ENCODE data around the gene CCNDBP1.

DNA sequence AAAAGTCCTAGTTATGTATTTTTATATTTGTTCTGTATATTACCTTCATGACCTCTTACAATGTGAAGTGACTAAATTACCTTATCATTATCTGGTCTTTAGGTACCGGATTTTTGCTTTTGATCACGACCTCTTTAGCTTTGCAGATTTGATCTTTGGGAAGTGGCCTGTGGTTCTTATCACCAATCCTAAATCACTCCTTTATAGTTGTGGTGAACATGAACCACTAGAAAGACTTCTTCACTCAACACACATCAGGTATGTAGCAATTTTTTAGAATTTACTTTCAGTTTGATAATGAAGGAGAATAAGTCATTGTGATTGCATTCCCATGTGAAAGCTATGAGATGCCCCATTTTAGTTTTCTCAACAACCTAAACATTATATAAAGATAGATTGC, 33.5 kb upstream of the CCNDBP1 start:
- TF ChIP-seq EP300 (IDR thresholded peaks at IDR 0.05; ENCODE audit: borderline replicate concordance in 1 of 2, low read depth in 2 of 2, low read length in 2 of 2) (no peak), POLR2A (IDR thresholded peaks at IDR 0.05; ENCODE audit: control extremely low read depth in 1 of 2, low read depth in 2 of 2, low read length in 2 of 2) (no peak), RNF2 (IDR thresholded peaks at IDR 0.05; ENCODE audit: borderline replicate concordance, low read depth, low read length, missing control alignments, poor library complexity, severe bottlenecking) (no peak), SAP30 (IDR thresholded peaks at IDR 0.05; ENCODE audit: insufficient read depth, insufficient replicate concordance, low read length) (no peak), PHF8 (conservative IDR thresholded peaks at IDR 0.05; ENCODE audit: low read depth, low read length) (no peak)
- TF ChIP-seq, protein P1, sequence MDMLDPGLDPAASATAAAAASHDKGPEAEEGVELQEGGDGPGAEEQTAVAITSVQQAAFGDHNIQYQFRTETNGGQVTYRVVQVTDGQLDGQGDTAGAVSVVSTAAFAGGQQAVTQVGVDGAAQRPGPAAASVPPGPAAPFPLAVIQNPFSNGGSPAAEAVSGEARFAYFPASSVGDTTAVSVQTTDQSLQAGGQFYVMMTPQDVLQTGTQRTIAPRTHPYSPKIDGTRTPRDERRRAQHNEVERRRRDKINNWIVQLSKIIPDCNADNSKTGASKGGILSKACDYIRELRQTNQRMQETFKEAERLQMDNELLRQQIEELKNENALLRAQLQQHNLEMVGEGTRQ (IDR thresholded peaks at IDR 0.05; ENCODE audit: low read length), result no peak
- TF ChIP-seq, protein P2, sequence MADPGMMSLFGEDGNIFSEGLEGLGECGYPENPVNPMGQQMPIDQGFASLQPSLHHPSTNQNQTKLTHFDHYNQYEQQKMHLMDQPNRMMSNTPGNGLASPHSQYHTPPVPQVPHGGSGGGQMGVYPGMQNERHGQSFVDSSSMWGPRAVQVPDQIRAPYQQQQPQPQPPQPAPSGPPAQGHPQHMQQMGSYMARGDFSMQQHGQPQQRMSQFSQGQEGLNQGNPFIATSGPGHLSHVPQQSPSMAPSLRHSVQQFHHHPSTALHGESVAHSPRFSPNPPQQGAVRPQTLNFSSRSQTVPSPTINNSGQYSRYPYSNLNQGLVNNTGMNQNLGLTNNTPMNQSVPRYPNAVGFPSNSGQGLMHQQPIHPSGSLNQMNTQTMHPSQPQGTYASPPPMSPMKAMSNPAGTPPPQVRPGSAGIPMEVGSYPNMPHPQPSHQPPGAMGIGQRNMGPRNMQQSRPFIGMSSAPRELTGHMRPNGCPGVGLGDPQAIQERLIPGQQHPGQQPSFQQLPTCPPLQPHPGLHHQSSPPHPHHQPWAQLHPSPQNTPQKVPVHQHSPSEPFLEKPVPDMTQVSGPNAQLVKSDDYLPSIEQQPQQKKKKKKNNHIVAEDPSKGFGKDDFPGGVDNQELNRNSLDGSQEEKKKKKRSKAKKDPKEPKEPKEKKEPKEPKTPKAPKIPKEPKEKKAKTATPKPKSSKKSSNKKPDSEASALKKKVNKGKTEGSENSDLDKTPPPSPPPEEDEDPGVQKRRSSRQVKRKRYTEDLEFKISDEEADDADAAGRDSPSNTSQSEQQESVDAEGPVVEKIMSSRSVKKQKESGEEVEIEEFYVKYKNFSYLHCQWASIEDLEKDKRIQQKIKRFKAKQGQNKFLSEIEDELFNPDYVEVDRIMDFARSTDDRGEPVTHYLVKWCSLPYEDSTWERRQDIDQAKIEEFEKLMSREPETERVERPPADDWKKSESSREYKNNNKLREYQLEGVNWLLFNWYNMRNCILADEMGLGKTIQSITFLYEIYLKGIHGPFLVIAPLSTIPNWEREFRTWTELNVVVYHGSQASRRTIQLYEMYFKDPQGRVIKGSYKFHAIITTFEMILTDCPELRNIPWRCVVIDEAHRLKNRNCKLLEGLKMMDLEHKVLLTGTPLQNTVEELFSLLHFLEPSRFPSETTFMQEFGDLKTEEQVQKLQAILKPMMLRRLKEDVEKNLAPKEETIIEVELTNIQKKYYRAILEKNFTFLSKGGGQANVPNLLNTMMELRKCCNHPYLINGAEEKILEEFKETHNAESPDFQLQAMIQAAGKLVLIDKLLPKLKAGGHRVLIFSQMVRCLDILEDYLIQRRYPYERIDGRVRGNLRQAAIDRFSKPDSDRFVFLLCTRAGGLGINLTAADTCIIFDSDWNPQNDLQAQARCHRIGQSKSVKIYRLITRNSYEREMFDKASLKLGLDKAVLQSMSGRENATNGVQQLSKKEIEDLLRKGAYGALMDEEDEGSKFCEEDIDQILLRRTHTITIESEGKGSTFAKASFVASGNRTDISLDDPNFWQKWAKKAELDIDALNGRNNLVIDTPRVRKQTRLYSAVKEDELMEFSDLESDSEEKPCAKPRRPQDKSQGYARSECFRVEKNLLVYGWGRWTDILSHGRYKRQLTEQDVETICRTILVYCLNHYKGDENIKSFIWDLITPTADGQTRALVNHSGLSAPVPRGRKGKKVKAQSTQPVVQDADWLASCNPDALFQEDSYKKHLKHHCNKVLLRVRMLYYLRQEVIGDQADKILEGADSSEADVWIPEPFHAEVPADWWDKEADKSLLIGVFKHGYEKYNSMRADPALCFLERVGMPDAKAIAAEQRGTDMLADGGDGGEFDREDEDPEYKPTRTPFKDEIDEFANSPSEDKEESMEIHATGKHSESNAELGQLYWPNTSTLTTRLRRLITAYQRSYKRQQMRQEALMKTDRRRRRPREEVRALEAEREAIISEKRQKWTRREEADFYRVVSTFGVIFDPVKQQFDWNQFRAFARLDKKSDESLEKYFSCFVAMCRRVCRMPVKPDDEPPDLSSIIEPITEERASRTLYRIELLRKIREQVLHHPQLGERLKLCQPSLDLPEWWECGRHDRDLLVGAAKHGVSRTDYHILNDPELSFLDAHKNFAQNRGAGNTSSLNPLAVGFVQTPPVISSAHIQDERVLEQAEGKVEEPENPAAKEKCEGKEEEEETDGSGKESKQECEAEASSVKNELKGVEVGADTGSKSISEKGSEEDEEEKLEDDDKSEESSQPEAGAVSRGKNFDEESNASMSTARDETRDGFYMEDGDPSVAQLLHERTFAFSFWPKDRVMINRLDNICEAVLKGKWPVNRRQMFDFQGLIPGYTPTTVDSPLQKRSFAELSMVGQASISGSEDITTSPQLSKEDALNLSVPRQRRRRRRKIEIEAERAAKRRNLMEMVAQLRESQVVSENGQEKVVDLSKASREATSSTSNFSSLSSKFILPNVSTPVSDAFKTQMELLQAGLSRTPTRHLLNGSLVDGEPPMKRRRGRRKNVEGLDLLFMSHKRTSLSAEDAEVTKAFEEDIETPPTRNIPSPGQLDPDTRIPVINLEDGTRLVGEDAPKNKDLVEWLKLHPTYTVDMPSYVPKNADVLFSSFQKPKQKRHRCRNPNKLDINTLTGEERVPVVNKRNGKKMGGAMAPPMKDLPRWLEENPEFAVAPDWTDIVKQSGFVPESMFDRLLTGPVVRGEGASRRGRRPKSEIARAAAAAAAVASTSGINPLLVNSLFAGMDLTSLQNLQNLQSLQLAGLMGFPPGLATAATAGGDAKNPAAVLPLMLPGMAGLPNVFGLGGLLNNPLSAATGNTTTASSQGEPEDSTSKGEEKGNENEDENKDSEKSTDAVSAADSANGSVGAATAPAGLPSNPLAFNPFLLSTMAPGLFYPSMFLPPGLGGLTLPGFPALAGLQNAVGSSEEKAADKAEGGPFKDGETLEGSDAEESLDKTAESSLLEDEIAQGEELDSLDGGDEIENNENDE (IDR thresholded peaks at IDR 0.05; ENCODE audit: insufficient replicate concordance, low read length), result no peak

All from H1 (cell line).